Heart left ventricle (tissue), 16 donors: ENCODE measurements around the gene CACNA1C. TPM values are rescaled to one million over a fixed set of nuclear protein-coding genes. Genes with fewer than 3 reads are reported as not detected.
"Not testable (repeated sequence)": the region's sequence is repeated elsewhere in the genome, so short reads cannot be mapped to it uniquely, and the experiment has no call there.

Experiments
- ATAC-seq, 4 donors: fragments of 200-7000 bp; cut with Tn5 transposase; one replicate each; pipeline ENCODE4 v1.9.1; 2020 to 2022; ENCODE audit warnings: moderate library complexity in 4 of 4, mild to moderate bottlenecking in 3 of 4, moderate number of reproducible peaks in 1 of 4
- DNase-seq, 5 donors: peaks; one replicate each; pipeline ENCODE4 v3.0.0-alpha.2; 2020
- H3K27ac ChIP-seq, 12 donors: fragments of 200-600 bp; sonication (generic) in 4 of 12; one replicate each; pipeline versions ENCODE4 v1.5.0 to v1.8.0; 2016 to 2022; ENCODE audit warnings: mild to moderate bottlenecking in 2 of 12
- H3K27me3 ChIP-seq, 9 donors: fragments of 200-600 bp; sonication (generic) in 2 of 9; one replicate each; pipeline versions ENCODE4 v1.5.1 to v1.8.0; 2016 to 2022; ENCODE audit warnings: mild to moderate bottlenecking in 3 of 9
- H3K36me3 ChIP-seq, 9 donors: fragments of 200-600 bp; sonication (generic) in 2 of 9; one replicate each; pipeline versions ENCODE4 v1.5.0 to v1.8.0; 2018 to 2022; ENCODE audit warnings: mild to moderate bottlenecking in 2 of 9
- H3K4me1 ChIP-seq, 12 donors: fragments of 200-600 bp; sonication (generic) in 4 of 12; one replicate each; pipeline versions ENCODE4 v1.5.0 to v1.8.0; 2016 to 2022; ENCODE audit warnings: mild to moderate bottlenecking in 3 of 12
- H3K4me3 ChIP-seq, 12 donors: fragments of 200-600 bp; sonication (generic) in 4 of 12; one replicate each; pipeline versions ENCODE4 v1.5.0 to v1.8.0; 2017 to 2022; ENCODE audit warnings: mild to moderate bottlenecking in 9 of 12, moderate library complexity in 4 of 12
- H3K9me3 ChIP-seq, 12 donors: fragments of 200-600 bp; sonication (generic) in 4 of 12; one replicate each; pipeline versions ENCODE4 v1.5.0 to v1.8.0; 2016 to 2022; ENCODE audit warnings: mild to moderate bottlenecking in 1 of 12
- POLR2A ChIP-seq, 2 donors: fragments of 450-650 bp; IDR thresholded peaks; one replicate each; pipeline ENCODE4 v1.6.1; 2017; ENCODE audit warnings: antibody characterized with exemption in 2 of 2, mild to moderate bottlenecking in 2 of 2, moderate library complexity in 2 of 2
- WGBS, 4 donors: extraction: QIAGEN DNeasy Blood & Tissue Kit in 2 of 4; methylation state at CpG; one replicate each; pipeline versions ENCODE4 v1.1.5 to v1.1.7; 2013 to 2018; 5-methylcytosine and 5-hydroxymethylcytosine counted together
- intact Hi-C, 10 donors: fragments of 100-400 bp; cut with DNase I; formaldehyde crosslinking; loops; one replicate each; pipeline versions ENCODE4 v1.11.1 to v1.14.2; 2022
- polyA plus RNA-seq, 2 donors: library from polyadenylated mRNA; stranded (reverse); fragments of 200-250 nt; gene quantifications; one replicate each; pipeline ENCODE4 v1.2.3, GENCODE V29; 2013
- total RNA-seq, 9 donors: library from RNA; depleted of rRNA in 2 of 9; stranded (reverse); fragments of >200 nt in 2 of 9; fragmentation: NEBNext Ultra II Directional in 3 of 9; extraction: Animal tissue kit (Norgen Biotek cat#: 25700) in 3 of 9; gene quantifications; one replicate each; pipeline versions ENCODE4 v1.1.0 to v1.2.4, GENCODE V29; 2016 to 2023
- TF ChIP-seq, protein P1 (sequence below), 12 donors: fragments of 200-600 bp; sonication (generic) in 4 of 12; IDR thresholded peaks; one replicate each; pipeline versions ENCODE4 v1.5.0 to v1.8.0; 2018 to 2022; ENCODE audit warnings: antibody characterized with exemption in 12 of 12, mild to moderate bottlenecking in 5 of 12
- donor health status: ischemic (EF 13 %, LVEDD 7.1; RV severe dilation, severe dysfunction).
- donor health status: healthy with polysubstance abuse.
- donor health status: DM: no; HTN: yes; CAD: no.
- donor health status: DM: no; HTN: no; CAD: no.
- donor health status: ischemic (EF 25% LVEDD 6.9; RV normal size, moderate dysfunction).
- donor health status: ischemic (EF 25% LVEDD 5.7; RV mildly dilated, moderate dysfunction).
- donor health status: healthy.
- donor health status: DM: yes; HTN: yes; CAD: no.
- donor health status: ischemic (EF 35%, LVEDD 5.7; RV mildly dilated, moderate dysfunction).
- donor health status: nonischemic (EF 11% LVEDD 7.7; RV severe dilation, severe dysfunction).
- donor health status: DM: yes; HTN: yes; CAD: no.
- donor health status: PGD.
- donor health status: ischemic (EF 29% LVEDD 5.4; RV normal size, mild dysfunction).
- donor health status: nonischemic (EF 23%, LVEDD 6.1; RV moderate dilation, normal function).

The CACNA1C gene
- total and polyA plus RNA-seq, 11 donors = 41.9 to 196 (median 164) TPM

GRCh38 chr12:2739069-2739468 is 686.3 kb downstream of the CACNA1C start:
- H3K4me1 ChIP-seq = no peaks in the 10 kb centered on the region
- TF ChIP-seq POLR2A (IDR thresholded peaks at IDR 0.05) = no peak
- TF ChIP-seq, protein P1, sequence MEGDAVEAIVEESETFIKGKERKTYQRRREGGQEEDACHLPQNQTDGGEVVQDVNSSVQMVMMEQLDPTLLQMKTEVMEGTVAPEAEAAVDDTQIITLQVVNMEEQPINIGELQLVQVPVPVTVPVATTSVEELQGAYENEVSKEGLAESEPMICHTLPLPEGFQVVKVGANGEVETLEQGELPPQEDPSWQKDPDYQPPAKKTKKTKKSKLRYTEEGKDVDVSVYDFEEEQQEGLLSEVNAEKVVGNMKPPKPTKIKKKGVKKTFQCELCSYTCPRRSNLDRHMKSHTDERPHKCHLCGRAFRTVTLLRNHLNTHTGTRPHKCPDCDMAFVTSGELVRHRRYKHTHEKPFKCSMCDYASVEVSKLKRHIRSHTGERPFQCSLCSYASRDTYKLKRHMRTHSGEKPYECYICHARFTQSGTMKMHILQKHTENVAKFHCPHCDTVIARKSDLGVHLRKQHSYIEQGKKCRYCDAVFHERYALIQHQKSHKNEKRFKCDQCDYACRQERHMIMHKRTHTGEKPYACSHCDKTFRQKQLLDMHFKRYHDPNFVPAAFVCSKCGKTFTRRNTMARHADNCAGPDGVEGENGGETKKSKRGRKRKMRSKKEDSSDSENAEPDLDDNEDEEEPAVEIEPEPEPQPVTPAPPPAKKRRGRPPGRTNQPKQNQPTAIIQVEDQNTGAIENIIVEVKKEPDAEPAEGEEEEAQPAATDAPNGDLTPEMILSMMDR (IDR thresholded peaks at IDR 0.05) = no peak
- ATAC-seq (no peak), DNase-seq (no peak)
- no peaks in the 10 kb centered on the region for H3K36me3 ChIP-seq
- WGBS, 4 donors = 76 to 82% (median 80%) methylated on average over 11 of the region's 11 CpGs
- peaks cover 0 to 10% (median 0%) of the 10 kb centered on the region in 9 donors for H3K27me3 ChIP-seq
- H3K27ac ChIP-seq = no peak overlapping the region
- no peaks in the 10 kb centered on the region for H3K9me3 ChIP-seq
- intact Hi-C loops = loop anchor here in 1 of 10 donors (2.0 kb wide), 1 partner anchor 46 kb away; no protein-coding TSS in a partner anchor
- no peak overlapping the region for H3K4me3 ChIP-seq

DNA sequence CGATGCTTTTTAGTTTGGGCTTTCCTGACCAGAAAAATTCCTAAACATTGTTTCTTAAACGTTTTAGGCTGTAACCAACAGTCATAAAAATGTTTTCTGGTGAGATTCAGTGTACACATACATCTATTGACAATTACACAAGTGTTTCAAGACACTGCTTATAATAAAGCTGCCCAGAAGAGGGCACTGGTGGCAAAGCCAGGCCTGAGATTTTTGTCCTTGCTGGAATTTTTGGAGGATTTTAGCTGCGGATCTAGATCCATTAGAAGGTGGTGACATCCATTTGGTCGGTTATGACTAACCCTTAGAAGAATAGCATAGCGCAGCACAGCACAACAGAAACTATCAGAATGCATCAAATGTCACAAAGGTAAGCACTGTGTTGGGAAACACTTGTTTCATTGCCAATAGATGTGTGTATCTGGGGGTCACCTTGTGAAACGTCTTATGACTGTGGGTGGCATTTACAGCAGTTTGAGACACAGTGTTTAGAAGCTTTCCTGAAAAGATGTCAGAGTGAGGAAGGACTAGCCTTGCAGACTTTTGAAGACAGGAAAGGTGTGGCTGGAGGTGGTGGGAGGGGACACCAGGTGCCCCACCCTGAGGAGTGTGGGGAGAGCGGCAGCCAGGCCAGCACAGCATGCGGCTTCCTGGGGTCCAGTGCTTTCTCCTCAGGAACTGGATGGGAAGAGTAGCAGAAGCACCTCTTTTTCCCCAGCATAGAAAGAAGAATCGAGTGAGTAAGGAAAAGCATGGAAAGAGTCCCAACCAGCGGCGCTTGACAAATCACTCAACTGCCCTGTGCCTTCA is 687.2 kb downstream of the CACNA1C start:
- no peaks in the 10 kb centered on the region for H3K36me3 ChIP-seq
- H3K4me1 ChIP-seq = no peaks in the 10 kb centered on the region
- peaks cover 0 to 3% (median 0%) of the 10 kb centered on the region in 9 donors for H3K27me3 ChIP-seq
- H3K9me3 ChIP-seq = no peaks in the 10 kb centered on the region
- ATAC-seq (no peak), DNase-seq (no peak)
- TF ChIP-seq, protein P1 (IDR thresholded peaks at IDR 0.05) = peak; percentile 30 to 62 (median 50)
- no peak for TF ChIP-seq POLR2A (IDR thresholded peaks at IDR 0.05)
- intact Hi-C loops = loop anchor here in 4 of 10 donors (1.0 to 10.0 kb wide), 4 partner anchors 42 to 295 kb away; no protein-coding TSS in a partner anchor
- H3K4me3 ChIP-seq = no peak overlapping the region
- no peak overlapping the region for H3K27ac ChIP-seq
- 54 to 56% (median 56%) methylated on average over 11 of the region's 11 CpGs for WGBS, 4 donors

- H3K27ac ChIP-seq, H3K36me3 ChIP-seq, H3K9me3 ChIP-seq, DNase-seq, H3K4me3 ChIP-seq, ATAC-seq, H3K4me1 ChIP-seq, H3K27me3 ChIP-seq: not testable (repeated sequence)
- intact Hi-C loops = loop anchor here in 2 of 10 donors (5.0 to 10.0 kb wide), 2 partner anchors 40 to 293 kb away; no protein-coding TSS in a partner anchor
- 68 to 83% (median 71%) methylated on average over 7 to 10 of the region's 10 CpGs for WGBS, 4 donors
Observed at GRCh38 chr12:2742037-2742436, 689.2 kb downstream of the CACNA1C start.

DNA sequence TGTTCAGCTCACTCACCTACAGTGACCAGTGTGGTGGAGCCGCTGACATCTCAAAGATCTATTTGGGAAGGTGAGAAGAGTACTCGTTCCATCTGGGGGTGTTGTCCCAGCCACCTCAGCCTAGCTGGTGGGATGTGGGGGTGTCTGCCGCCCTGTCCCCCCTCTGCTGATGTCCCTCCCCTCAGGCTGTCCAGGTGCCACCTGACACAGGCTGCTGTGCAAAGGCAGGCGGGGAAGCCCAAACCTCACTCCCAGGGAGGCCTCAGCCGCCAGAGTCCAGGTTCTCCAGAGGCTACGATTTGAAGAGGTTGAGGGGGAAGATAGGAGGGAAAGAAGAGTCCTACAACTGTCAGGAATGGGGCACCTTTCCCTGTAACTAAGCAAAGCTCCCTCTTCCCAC is 690.7 kb downstream of the CACNA1C start:
- H3K27ac ChIP-seq = no peak overlapping the region
- no peak overlapping the region for H3K4me3 ChIP-seq
- no peak for DNase-seq
- H3K27me3 ChIP-seq = peaks cover 0 to 3% (median 0%) of the 10 kb centered on the region in 9 donors
- ATAC-seq = peak in 1 of 4 donors; percentile 36
- no peaks in the 10 kb centered on the region for H3K9me3 ChIP-seq
- no peaks in the 10 kb centered on the region for H3K36me3 ChIP-seq
- WGBS, 4 donors = 81 to 96% (median 86%) methylated on average over 3 to 6 of the region's 6 CpGs
- intact Hi-C loops = loop anchor here in 2 of 10 donors (5.0 to 10.0 kb wide), 2 partner anchors 39 to 291 kb away; no protein-coding TSS in a partner anchor
- TF ChIP-seq, protein P1 (IDR thresholded peaks at IDR 0.05) = no peak
- no peak for TF ChIP-seq POLR2A (IDR thresholded peaks at IDR 0.05)
- no peaks in the 10 kb centered on the region for H3K4me1 ChIP-seq
